Neural progenitor cell (in vitro differentiated cells): ENCODE measurements around the gene BIN2. TPM values are rescaled to one million over a fixed set of nuclear protein-coding genes. Genes with fewer than 3 reads are reported as not detected.
A peak's percentile ranks its signal among the peaks of the same experiment; 100 is the strongest.

Experiments
- DNase-seq: peaks from one replicate; pipeline ENCODE4 v3.0.0-alpha.2; 2016; ENCODE audit warnings: low spot score
- H2AFZ ChIP-seq: fragments of 200-600 bp; sonication (generic); replicated peaks from 2 replicates; pipeline ENCODE4 v1.6.1; 2016; ENCODE audit warnings: antibody characterized with exemption
- H3F3A ChIP-seq: fragments of 200-600 bp; sonication (generic); 2 replicates; pipeline ENCODE4 v1.6.1; 2016; ENCODE audit warnings: antibody characterized with exemption, low read depth
- H3K27ac ChIP-seq: fragments of 200-600 bp; sonication (generic); 2 replicates; pipeline ENCODE4 v1.5.1; 2016; ENCODE audit warnings: mild to moderate bottlenecking
- H3K27me3 ChIP-seq: fragments of 200-600 bp; sonication (generic); 2 replicates; pipeline ENCODE4 v1.6.1; 2016; ENCODE audit warnings: mild to moderate bottlenecking, moderate library complexity
- H3K36me3 ChIP-seq: fragments of 200-600 bp; sonication (generic); 2 replicates; pipeline ENCODE4 v1.5.1; 2016
- H3K4me1 ChIP-seq: fragments of 200-600 bp; sonication (generic); 2 replicates; pipeline ENCODE4 v1.6.1; 2016; ENCODE audit warnings: mixed run types
- H3K4me2 ChIP-seq: fragments of 200-600 bp; sonication (generic); 2 replicates; pipeline ENCODE4 v1.6.1; 2016
- H3K4me3 ChIP-seq: fragments of 200-600 bp; sonication (generic); 2 replicates; pipeline ENCODE4 v1.5.1; 2016
- H3K79me2 ChIP-seq: fragments of 200-600 bp; sonication (generic); 2 replicates; pipeline ENCODE4 v1.6.1; 2016; ENCODE audit warnings: low read depth
- H3K9ac ChIP-seq: fragments of 200-600 bp; sonication (generic); 2 replicates; pipeline ENCODE4 v1.6.1; 2016
- H3K9me3 ChIP-seq: fragments of 200-600 bp; sonication (generic); 2 replicates; pipeline ENCODE4 v1.5.1; 2016; ENCODE audit warnings: low read depth
- H4K20me1 ChIP-seq: fragments of 200-600 bp; sonication (generic); 2 replicates; pipeline ENCODE4 v1.6.1; 2016; ENCODE audit warnings: low read depth
- H3K27ac Mint-ChIP-seq: 3 replicates; pipeline ENCODE4 v1.8.0; 2021; ENCODE audit warnings: mixed read lengths
- H3K27me3 Mint-ChIP-seq: 2 replicates; pipeline ENCODE4 v1.8.0; 2022; ENCODE audit warnings: low read depth, mild to moderate bottlenecking, inconsistent platforms, moderate library complexity, mixed read lengths; ENCODE audit not compliant: insufficient read depth
- H3K36me3 Mint-ChIP-seq: 3 replicates; pipeline ENCODE4 v1.8.0; 2021; ENCODE audit warnings: mixed read lengths
- H3K4me1 Mint-ChIP-seq: 3 replicates; pipeline ENCODE4 v1.8.0; 2021; ENCODE audit warnings: mixed read lengths
- H3K4me3 Mint-ChIP-seq: 3 replicates; pipeline ENCODE4 v1.8.0; 2021; ENCODE audit warnings: mild to moderate bottlenecking, moderate library complexity, mixed read lengths
- H3K9me3 Mint-ChIP-seq: 3 replicates; pipeline ENCODE4 v1.8.0; 2020; ENCODE audit warnings: mixed read lengths
- CTCF ChIP-seq: fragments of 200-600 bp; sonication (generic); IDR thresholded peaks from 2 replicates; pipeline ENCODE4 v1.5.1; 2017; ENCODE audit warnings: antibody characterized with exemption, mild to moderate bottlenecking
- EZH2 ChIP-seq: fragments of 200-600 bp; sonication (generic); IDR thresholded peaks from 2 replicates; pipeline ENCODE4 v1.6.1; 2017; ENCODE audit warnings: antibody characterized with exemption, mild to moderate bottlenecking, moderate library complexity
- EZH2phosphoT487 ChIP-seq: fragments of 200-600 bp; sonication (generic); IDR thresholded peaks from 2 replicates; pipeline ENCODE4 v1.6.1; 2017; ENCODE audit warnings: antibody characterized with exemption
- total RNA-seq: library from RNA; depleted of rRNA; stranded (reverse); fragments of >200 nt; gene quantifications from 2 replicates; pipeline ENCODE4 v1.2.3, GENCODE V29; 2015; ENCODE audit warnings: low replicate concordance

BIN2 gene
- total RNA-seq, 1 donor from 2014 or later: 0.52 TPM

GRCh38 chr12:51368640-51369517 is 44.9 kb upstream of the BIN2 start:
- DNase-seq: peak; percentile 31
- peaks cover 29% of the 10 kb centered on the region for H3F3A ChIP-seq
- peaks cover 30% of the 10 kb centered on the region for H3K27me3 ChIP-seq
- H3K4me2 ChIP-seq: no peak overlapping the region
- Mint-ChIP-seq H3K27me3 (peaks cover 6% of the 10 kb centered on the region), H3K9me3 (no peaks in the 10 kb centered on the region), H3K36me3 (no peaks in the 10 kb centered on the region), H3K4me3 (no peak overlapping the region), H3K27ac (no peak overlapping the region), H3K4me1 (peaks cover 40% of the 10 kb centered on the region)
- TF ChIP-seq EZH2phosphoT487 (no peak), CTCF (no peak), EZH2 (no peak)
- H3K9ac ChIP-seq: no peak overlapping the region
- peaks cover 3% of the 10 kb centered on the region for H4K20me1 ChIP-seq
- no peak overlapping the region for H3K27ac ChIP-seq
- peaks cover 25% of the 10 kb centered on the region for H3K4me1 ChIP-seq
- H3K9me3 ChIP-seq: no peaks in the 10 kb centered on the region
- H3K4me3 ChIP-seq: no peak overlapping the region
- no peaks in the 10 kb centered on the region for H3K36me3 ChIP-seq
- no peaks in the 10 kb centered on the region for H3K79me2 ChIP-seq
- H2AFZ ChIP-seq: no peak overlapping the region

- H3K4me3 Mint-ChIP-seq: no peak overlapping the region
- Histone ChIP-seq H4K20me1 (no peaks in the 10 kb centered on the region), H3K4me1 (peaks cover 17% of the 10 kb centered on the region), H3K9ac (no peak overlapping the region), H3K27ac (no peak overlapping the region), H3K4me3 (no peak overlapping the region), H3K27me3 (peaks cover 8% of the 10 kb centered on the region), H3K79me2 (no peaks in the 10 kb centered on the region), H3K9me3 (no peaks in the 10 kb centered on the region), H3K36me3 (no peaks in the 10 kb centered on the region), H2AFZ (no peak overlapping the region), H3F3A (peaks cover 8% of the 10 kb centered on the region), H3K4me2 (no peak overlapping the region)
- peaks cover 4% of the 10 kb centered on the region for H3K27me3 Mint-ChIP-seq
- peaks cover 22% of the 10 kb centered on the region for H3K4me1 Mint-ChIP-seq
- no peak for TF ChIP-seq CTCF
- no peak for TF ChIP-seq EZH2
- TF ChIP-seq EZH2phosphoT487: no peak
- H3K9me3 Mint-ChIP-seq: no peaks in the 10 kb centered on the region
- no peaks in the 10 kb centered on the region for H3K36me3 Mint-ChIP-seq
- DNase-seq: no peak
- no peak overlapping the region for H3K27ac Mint-ChIP-seq
Measured at GRCh38 chr12:51365276-51365675, 41.3 kb upstream of the BIN2 start.

GRCh38 chr12:51364001-51364400 is 40.0 kb upstream of the BIN2 start:
- Histone ChIP-seq H3K9ac (no peak overlapping the region), H3K9me3 (no peaks in the 10 kb centered on the region), H2AFZ (no peak overlapping the region), H3K79me2 (no peaks in the 10 kb centered on the region), H3K27ac (no peak overlapping the region), H3K4me2 (no peak overlapping the region), H3K4me3 (no peak overlapping the region), H3K36me3 (no peaks in the 10 kb centered on the region), H3F3A (peaks cover 6% of the 10 kb centered on the region), H4K20me1 (no peaks in the 10 kb centered on the region), H3K4me1 (peaks cover 17% of the 10 kb centered on the region), H3K27me3 (no peaks in the 10 kb centered on the region)
- DNase-seq: no peak
- Mint-ChIP-seq H3K4me3 (no peak overlapping the region), H3K27ac (no peak overlapping the region), H3K27me3 (peaks cover 8% of the 10 kb centered on the region), H3K4me1 (peaks cover 14% of the 10 kb centered on the region), H3K9me3 (no peaks in the 10 kb centered on the region), H3K36me3 (no peaks in the 10 kb centered on the region)
- TF ChIP-seq CTCF (no peak), EZH2phosphoT487 (no peak), EZH2 (no peak)
